Stimulated activated CD4-positive, alpha-beta T cell treated with anti-CD3 and anti-CD28 coated beads, Interleukin-12 subunit alpha, Interleukin-12 subunit beta, amount 100 ng/mL, for 4 hours (primary cell): Measurements from ENCODE around the gene RPS19BP1.
A peak's percentile ranks its signal among the peaks of the same experiment; 100 is the strongest.

ENCODE experiments used
- DNase-seq: peaks from one replicate; pipeline ENCODE4 v3.0.0-alpha.2; 2020

The RPS19BP1 gene, protein sequence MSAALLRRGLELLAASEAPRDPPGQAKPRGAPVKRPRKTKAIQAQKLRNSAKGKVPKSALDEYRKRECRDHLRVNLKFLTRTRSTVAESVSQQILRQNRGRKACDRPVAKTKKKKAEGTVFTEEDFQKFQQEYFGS

DNA sequence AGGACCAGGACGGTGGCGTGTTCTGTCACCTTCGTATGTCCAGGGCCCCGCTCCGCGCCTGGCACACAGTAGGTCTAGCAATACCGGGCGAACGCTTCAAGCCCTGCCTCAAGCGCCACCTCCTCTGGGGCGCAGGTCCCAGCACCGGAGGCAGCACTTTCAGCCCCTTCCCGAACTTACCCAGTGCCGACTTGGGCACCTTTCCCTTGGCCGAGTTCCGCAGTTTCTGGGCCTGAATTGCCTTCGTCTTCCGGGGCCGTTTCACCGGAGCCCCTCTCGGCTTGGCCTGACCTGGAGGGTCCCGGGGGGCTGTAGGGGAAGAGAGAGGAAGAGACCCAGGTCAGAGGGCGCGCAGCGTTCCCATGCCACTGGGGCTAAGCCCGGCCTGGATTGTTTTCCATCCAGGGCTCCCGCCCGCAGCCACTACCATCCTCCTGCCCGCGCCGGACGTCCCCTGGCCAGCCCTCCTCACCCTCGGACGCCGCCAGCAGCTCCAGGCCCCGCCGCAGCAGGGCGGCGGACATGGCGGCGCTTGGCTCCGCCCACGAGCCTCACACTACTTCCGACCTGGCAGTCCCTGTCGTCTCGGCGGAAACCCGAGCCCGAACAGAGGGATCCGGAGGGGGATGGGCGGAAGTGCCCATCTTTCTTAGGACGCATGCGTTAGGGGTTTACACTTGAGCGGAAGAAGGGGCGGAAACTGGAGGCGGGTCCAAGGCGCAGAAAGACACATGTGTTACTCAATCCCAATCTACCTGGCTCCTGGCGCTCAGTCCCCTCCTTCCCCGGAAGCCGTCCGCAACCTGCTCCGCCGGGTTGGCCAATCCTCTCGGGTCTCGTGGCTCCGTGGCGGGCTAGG, at the start of gene RPS19BP1:
RPS19BP1 (minus strand) TSS at position 534 of the 859 bp plus-strand sequence; CDS start at position 524, 10 bp downstream.
- DNase-seq = peak; percentile 98

DNA sequence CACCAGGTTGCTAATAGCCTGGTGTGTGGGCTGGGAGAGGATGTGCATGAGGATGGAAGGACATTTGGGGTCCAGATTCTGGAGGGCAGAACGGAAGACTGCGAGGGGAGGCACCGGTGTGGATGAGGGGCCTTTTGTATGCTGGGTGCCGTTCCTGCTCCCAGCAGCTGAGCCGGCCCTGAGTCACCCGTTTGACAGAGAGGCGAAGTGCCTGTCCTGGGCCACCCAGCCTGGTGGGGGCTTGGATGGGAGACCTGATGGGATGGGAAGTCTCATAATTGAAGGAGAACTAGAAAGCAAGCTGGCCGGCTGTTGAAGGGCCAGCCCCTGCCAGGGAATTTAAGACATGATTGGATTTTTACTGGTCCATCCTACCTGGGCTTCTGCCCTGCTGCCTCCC, 48.8 kb upstream of the RPS19BP1 start:
- DNase-seq = no peak

DNA sequence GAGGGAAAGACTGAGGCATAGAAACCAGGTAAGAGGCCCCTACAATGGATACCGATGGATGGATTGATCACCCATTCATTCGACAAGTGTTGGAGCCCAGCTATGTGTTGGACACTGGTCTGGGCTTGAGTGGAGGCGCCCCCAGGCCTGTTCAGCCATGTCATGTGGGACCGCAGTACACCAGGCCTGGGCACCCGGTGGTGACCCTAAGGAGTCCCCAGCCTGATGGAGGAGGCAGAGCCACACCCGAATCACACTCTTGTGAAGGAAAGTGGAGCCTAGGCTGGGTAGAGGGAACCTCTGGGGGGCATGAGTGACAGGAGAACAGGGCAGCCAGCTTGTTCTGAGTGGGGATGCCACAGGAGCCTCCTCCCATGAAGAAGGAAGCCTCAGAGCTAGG, 48.2 kb upstream of the RPS19BP1 start:
- DNase-seq = no peak

DNA sequence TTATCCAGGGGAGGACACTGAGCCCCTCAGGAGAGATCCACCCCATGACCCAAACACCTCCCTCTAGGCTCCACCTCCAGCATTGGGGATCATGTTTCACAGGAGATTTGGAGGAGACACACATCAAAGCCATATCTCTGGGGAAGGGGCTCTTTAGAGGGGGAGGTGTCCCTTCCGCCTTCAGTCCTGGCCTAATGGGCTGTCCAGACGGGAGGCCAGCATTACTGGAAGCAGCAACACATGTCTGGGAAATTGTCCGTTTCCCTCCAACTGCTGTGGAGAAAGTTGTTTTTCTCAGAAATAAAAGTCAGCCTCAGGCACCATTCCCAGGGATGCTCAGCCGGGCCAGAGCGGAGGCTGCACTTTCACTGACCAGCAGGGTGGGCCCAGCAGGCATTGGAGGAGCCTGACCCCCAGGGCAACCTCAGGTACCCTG, 47.5 kb upstream of the RPS19BP1 start:
- no peak for DNase-seq

DNA sequence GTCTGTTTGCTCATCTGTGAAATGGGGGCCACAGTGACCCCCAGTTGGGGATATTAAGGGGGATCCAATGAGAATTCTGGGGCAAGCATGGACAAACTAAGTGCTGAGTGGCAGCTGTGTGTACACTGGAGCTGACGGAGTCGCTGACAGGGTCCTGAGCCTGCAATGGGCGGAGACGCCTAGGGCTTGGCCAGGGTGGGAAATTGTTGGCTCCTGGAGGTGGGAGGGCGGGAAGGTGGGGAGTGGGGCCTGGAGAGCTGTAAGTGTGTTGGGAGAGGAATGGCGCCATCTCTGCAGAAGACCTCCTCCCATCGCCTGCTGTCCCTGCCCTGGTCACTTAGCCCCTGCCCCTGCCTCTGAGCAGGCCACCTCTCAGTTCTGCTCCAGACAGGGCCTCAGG, 45.4 kb upstream of the RPS19BP1 start:
- no peak for DNase-seq

DNA sequence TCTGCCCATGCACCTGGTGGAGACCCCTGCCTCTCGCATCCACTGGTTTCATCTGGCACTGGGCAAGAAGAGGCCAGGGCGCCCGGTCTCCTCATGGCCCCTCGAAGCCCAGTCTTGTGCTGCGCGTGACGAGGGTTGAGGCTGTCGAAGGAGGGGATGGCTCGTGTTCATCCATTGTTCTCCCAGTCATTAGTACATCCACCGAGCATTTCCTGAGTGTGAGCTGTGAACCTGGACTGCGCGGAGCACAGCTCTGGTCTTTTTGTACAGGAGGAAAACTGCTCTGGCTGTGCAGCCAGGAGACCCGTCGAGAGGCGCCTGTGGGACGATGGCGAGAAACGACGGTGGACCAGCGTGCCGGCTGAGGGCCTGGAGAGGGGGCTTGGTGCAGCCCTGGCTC, 44.8 kb upstream of the RPS19BP1 start:
- DNase-seq = no peak

DNA sequence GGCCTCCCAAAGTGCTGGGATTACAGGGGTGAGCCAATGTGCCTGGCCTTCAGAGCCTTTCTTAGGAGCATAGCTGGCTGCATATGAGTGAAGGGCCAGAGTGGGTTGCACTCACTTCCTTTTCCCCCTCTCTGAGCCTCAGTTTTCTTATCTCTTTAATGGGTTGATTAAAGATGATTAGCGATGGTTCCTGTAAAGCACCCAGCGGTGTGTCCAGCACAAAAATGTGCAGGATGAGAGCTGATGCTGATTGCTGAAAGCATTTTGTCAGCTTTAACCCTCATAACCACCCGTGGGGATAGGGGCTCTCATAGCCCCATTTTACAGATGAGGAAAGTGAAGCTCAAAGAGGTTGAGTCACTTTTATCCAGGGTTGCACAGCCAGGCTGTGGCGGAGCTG, 43.5 kb upstream of the RPS19BP1 start:
- no peak for DNase-seq

DNA sequence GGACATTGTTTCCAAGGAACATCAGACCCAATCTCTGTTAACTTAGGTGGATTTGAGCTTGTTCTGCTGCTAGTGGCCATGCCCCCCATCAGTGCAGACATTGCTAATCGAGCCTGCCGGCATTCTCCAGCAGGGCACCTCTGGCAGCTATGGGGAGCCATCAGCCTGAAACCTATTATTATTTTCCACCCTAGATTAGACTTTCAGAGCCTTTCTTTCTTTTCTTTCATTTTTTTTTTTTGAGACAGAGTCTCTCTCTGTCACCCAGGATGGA, 42.9 kb upstream of the RPS19BP1 start:
- DNase-seq = no peak

DNA sequence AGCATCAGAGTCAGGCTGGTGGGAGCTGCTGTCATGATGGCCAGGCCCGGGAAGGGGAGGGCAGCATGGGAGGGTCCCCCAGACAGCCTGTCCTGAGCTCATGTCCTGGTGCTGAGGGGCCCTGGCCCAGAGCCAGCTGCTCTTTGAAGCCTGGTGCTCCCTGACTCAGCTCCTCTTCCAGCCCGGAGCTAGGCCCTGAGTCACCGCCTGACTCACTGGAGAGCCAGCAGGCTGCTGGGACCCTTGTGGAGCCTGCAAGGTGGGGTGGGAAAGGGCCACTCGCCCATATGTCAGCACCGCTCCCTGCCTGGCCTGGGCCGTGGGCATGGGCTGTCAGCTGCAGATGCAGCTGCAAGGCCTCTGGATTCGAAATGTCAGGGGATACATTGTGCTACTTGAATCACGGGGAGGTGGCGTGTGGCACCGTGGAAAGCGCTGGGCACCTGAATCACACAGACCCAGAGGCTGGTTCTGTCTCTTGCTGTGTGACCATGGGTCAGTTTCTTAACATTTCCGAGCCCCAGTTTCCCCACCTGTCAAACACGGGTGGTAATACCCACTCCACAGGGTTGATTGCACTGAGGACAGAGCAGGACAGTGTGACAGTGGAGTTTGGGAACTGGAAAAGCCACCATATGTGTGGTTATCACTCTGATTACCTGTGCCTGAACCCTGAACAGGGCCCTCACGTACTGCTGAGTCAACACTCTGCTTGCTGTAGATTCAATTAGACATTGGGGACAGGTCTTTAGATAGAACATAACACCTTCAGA, 42.4 kb upstream of the RPS19BP1 start:
- no peak for DNase-seq

DNA sequence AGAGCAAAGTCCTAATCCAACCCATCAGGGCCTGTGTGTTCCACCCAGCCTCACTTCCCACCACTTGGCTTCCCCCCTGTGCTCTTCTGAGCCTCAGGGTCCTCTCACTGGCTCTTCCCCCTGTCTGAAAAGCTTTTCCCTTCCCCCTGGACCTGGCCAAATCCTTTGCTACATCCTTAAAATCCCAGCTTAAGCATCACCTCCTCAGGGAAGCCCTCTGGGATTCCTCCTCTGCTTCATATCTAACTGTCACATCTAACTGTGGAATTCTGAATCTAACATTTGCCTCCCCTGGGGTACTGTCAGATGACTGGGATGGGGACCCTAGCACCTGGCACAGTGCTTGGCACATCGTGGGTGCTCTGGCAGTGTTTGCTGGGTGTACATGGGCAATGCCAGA, 39.0 kb upstream of the RPS19BP1 start:
- no peak for DNase-seq

DNA sequence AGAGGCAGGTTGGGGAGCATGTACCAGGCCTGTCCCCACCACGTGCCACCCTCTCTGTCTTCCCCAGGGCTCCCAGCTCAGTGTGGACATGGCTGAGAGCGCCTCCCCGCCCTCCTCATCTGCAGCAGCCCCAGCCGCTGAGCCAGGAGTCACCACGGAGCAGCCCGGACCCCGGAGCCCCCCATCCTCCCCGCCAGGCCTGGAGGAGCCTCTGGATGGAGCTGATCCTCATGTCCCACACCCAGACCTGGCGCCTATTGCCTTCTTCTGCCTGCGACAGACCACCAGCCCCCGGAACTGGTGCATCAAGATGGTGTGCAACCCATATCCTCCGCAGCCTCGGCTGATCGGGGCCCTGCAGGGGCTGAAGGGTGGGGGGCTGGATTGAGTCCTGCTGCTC, 38.1 kb upstream of the RPS19BP1 start, which contains the start of gene CACNA1I:
CACNA1I (plus strand) TSS at position 89 of the 400 bp plus-strand sequence; CDS start at position 89, 0 bp downstream.
- no peak for DNase-seq

DNA sequence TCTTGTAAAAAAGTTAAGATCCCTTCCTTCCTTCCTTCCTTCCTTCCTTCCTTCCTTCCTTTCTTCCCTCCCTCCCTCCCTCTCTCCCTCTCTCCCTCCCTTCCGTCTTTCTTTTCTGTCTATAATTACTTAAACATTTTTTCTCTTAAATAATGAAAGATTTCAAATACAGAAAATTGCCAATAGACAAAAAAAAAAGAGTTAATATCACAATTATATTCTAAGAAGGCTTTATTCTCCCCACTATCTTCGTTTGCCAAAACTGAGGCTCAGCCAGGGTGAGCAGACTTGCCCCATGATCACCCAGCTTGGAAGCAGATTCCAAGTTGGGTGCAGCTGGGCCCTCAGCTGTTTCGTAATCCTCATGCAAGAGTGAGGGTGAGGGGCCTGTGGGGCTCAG, 37.7 kb upstream of the RPS19BP1 start:
- no peak for DNase-seq

DNA sequence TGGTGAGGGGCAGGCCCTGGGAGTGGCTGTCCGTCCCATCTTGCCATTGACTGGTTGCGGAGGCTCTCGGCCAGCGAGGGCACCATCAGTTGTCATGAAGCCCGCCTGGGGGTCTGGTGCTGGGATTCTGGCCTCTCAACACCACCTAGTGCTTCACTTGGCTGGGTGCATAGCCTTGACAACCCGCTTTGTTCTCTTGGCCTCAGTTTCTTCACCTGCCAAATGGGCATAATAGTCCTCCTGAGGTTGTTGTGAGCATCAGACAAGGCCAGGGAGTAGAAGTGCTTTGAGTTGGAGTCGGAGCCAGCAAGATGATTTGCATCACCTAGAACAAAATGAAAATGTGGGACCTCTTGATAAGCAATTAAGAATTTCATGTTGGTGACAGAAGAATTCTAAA, 36.5 kb upstream of the RPS19BP1 start:
- no peak for DNase-seq

DNA sequence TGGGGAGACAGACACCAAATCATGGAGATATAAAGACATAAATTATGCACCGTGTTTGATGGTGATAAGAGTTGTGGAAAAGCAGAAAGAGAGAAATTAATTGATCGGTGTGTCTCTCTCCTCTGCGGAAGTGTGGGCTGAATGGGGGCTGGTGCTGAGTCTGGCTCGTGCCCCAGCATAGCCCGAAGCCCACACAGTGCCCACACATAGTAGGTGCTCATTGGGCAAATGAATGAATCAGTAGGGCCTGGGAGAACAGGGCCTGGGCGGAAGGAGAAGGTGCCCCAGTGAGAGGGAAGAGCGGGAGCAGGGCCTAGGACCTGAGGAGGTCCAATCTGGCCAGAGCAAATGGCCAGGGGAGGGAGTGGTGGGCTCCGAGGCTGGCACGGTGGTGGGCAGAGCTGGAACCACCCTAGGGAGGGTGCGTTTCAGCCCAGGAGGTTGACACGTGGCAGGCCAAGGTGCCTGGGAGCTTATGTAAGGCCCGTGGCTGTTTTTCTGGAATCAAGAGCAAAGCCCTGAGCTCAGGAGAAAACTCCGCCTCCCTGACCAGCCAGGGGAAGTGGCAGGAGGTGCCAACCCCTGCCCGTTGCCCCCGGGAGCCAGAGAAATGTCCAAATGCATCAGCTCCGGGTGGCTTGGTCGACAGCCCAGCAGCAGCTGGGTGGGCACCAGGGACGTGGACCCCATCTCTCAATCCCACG, 35.9 kb upstream of the RPS19BP1 start:
- DNase-seq = no peak

DNA sequence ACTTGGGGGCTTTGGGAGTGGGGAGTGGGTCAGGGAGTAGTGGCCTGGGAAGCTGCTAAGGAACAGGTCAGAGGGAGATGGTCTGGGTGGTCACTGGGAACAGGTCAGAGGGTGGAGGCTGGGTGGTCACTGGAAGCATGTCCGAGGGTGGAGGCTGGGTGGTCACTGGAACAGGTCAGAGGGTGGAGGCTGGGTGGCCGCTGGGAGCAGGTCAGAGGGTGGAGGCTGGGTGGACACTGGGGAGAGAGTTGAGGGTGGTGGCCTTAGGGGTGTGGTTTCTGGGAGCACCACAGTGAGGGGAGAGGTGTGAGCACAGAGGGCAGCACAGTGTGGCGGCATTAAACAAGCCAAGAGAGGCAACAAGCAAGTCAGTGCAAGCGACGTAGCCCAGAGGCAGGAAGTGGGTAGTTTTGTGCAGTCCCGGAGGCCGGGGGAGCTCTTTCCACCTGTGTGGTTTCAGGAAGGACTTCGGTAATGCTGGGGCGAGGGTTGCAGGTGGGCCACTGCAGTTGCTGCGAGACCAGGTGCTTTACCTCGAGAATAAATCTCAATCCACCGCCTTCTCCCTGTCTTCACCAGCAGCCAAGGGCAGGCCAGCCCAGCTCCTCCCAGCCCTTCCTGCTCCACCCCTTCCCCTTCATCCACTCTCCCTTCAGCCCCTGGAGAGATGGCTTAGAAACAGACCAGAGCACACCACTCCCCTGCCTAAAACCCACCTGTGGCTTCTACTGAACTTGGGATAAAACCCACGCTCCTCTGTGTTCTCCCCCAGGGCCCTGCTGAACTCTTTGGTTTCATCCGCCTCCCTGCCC, 34.8 kb upstream of the RPS19BP1 start:
- DNase-seq = peak; percentile 28

DNA sequence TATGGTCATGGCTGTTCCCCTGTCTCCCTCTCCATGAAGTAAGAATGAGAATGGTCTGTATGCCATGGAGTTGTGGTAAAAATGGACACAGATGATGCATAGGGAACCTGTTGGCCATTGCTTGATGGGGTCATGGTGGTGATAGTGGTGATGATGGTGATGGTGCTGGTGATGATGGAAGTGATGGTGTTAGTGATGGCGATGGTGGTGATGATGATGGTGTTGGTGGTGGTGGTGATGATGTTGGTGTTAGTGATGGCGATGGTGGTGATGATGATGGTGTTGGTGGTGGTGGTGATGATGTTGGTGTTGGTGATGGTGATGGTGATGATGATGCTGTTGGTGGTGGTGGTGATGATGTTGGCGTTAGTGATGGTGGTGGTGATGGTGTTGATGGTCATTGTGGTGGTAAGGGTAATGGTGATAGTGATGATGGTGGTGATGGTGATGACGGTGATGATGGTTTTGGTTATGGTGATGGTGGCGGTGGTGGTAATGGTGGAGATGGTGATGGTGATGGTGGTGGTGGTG, 32.9 kb upstream of the RPS19BP1 start:
- no peak for DNase-seq

DNA sequence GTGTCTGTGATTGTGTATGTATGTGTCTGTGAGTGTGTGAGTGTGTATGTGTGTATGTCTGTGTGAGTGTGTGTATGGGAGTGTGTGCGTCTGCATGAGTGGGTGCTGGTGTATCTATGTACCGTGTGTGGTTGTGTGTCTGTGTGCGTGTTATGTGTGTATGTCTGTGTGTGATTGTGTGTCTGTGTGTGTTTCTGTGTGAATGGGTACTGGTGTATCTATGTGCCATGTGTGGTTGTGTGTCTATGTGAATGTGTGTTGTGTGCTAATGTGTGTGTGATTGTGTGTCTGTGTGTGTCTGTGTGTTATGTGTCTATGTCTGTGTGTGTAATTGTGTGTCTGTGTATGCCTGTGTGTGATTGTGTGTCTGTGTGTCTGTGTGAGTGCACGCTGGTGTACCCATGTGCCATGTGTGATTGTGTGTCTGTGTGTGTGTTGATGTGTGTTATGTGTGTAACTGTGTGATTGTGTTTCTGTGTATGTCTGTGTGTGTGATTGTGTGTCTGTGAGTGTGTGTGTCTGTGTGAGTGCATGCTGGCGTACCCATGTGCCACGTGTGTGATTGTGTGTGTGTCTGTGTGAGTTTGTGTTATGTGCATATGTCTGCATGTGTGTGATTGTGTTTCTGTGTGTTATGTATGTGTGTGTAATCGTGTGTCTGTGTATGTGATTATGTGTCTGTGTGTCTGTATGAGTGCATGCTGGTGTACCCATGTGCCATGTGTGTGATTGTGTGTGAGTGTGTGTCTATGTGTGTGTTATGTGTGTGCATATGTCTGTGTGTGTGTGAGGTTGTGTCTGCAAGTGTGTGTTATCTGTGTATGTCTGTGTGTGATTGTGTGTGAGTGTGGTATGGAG, 31.3 kb upstream of the RPS19BP1 start:
- DNase-seq = no peak

DNA sequence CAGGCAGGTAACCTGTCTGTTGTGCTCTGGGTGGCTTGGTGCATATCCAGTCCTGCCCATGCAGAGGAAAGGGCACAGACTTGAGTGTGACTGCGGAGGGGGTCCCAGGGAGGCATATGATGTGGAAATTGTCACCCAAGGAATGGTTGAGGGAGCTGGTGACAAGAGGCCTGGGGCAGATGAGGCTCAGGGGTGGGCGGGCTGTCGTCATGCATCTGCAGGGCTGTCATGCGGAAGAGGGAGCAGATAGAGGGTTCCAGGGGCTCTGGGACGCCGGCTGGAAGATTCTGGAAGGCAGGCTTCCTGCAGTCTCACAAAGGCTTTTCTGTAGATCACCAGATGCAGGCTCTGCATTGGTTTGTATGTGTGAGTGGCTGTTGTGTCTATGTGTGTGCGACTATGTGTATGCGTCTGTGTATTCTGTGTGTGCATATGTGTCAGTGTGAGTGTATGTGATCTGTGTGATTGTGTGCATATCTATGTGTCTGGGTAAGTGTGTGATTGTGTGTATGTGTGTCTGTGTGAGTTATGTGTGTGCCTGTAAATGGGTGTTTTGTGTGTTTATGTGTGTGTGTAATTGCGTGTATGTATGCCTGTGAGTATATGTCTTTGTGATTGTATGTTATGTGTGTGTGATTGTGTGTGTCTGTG, 30.4 kb upstream of the RPS19BP1 start:
- no peak for DNase-seq

DNA sequence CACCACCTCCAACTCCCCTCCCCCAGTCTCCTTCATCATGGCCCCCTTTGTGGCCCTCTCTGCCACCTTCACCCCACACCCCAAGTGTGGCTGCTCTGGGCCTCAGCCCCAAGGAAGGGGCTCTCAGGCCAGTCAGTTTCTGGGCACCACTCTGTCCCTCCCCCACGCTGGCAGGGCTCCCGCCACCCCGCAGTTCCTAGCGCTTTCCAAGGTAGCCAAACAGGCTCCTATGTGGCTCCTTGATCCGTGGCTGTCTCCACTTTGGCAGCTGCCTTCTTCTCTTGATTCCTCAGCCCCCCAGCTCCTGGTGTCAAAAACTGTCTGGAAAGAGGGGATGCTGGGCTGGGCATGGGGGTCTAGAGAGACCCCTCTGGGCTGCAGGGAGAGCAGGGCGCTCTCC, 27.6 kb upstream of the RPS19BP1 start:
- DNase-seq = no peak

DNA sequence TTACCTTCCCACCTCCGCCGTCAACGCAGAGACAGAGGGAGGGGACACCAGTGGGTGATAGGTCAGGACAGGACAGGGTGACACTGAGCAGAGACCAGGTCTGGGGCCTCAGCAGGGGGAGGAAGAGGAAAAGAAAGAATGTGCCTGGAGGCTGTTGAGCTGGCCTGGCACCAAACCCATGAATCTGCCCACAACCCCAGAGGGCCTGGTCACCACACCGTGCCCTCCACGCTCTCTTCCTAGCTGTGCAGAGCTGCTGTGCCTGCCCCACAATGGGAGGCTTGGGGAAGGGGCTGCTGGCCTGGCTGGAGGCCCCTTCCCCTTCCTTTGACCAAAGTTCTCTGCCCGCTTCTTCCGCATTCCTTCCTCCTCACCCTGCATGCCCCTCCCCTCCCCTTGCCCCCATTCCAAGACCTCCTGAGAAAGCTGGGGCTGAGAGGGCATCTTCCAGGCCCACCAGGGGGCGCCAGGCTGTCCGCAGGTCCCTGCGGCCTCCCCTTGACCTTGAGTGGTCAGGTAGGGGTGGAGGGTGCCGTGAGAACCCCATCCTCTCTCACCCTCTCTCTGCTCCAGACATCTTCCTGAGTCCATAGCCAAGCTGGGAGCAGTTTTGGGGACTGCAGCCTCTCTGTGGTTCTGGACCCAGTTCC, 27.0 kb upstream of the RPS19BP1 start:
- DNase-seq = no peak
